Sciatic nerve (tissue), 2 donors: ENCODE data around the gene ZNF792. TPM values are rescaled to one million over a fixed set of nuclear protein-coding genes. Genes with fewer than 3 reads are reported as not detected.
"Not testable (repeated sequence)": the region's sequence is repeated elsewhere in the genome, so short reads cannot be mapped to it uniquely, and the experiment has no call there.

Experiments used
- ATAC-seq: fragments of 200-7000 bp; cut with Tn5 transposase; one replicate; pipeline ENCODE4 v1.9.1; 2020; ENCODE audit warnings: mild to moderate bottlenecking, moderate library complexity
- DNase-seq: peaks from one replicate; pipeline ENCODE4 v3.0.0-alpha.2; 2020; ENCODE audit warnings: low spot score
- intact Hi-C: fragments of 100-400 bp; cut with DNase I; formaldehyde crosslinking; loops from one replicate; pipeline ENCODE4 v1.14.2; 2022
- total RNA-seq: library from RNA; stranded (reverse); fragmentation: NEBNext Ultra II Directional; extraction: Animal tissue kit (Norgen Biotek cat#: 25700); gene quantifications from one replicate; pipeline ENCODE4 v1.2.1, GENCODE V29; 2021
- donor health status: DM: no; HTN: no; CAD: no.
- donor health status: DM: no; HTN: no; CAD: no.

ZNF792 gene
- total RNA-seq = 9.0 TPM

- intact Hi-C loops = no loop called here
Observed at GRCh38 chr19:34963573-34964406, at the start of gene ZNF792. Gene ZNF792 (minus strand): TSS chr19:34964229. CDS start chr19:34963662, 567 bp downstream.

GRCh38 chr19:35013041-35013819 lies 49.2 kb upstream of the ZNF792 start:
- intact Hi-C loops = loop anchor here (5.0 kb wide), 1 partner anchor 41 kb away; no protein-coding TSS in a partner anchor
- ATAC-seq = peak; percentile 76
- peak; percentile 85 for DNase-seq

More at GRCh38 chr19:34963573-34964406, at the start of gene ZNF792:
- ATAC-seq (peak; percentile 86), DNase-seq (peak; percentile 80)

GRCh38 chr19:35011737-35012682 lies 48.0 kb upstream of the ZNF792 start:
- intact Hi-C loops = loop anchor here (5.0 kb wide), 1 partner anchor 40 kb away; no protein-coding TSS in a partner anchor
- no peak for ATAC-seq

GRCh38 chr19:35011091-35011689 lies 47.2 kb upstream of the ZNF792 start:
- intact Hi-C loops = loop anchor here (5.0 kb wide), 1 partner anchor 39 kb away; no protein-coding TSS in a partner anchor
- ATAC-seq = no peak
- no peak for DNase-seq

More at GRCh38 chr19:35011737-35012682, 48.0 kb upstream of the ZNF792 start:
- no peak for DNase-seq

GRCh38 chr19:35009424-35010415 lies 45.7 kb upstream of the ZNF792 start:
- ATAC-seq = no peak
- intact Hi-C loops = loop anchor here (5.0 kb wide), 1 partner anchor 37 kb away; no protein-coding TSS in a partner anchor
- no peak for DNase-seq

- no peak for ATAC-seq
- no peak for DNase-seq
- intact Hi-C loops = no loop called here
Observed at GRCh38 chr19:35008891-35009341, 44.9 kb upstream of the ZNF792 start.

GRCh38 chr19:35007427-35007826 lies 43.4 kb upstream of the ZNF792 start:
- ATAC-seq, intact Hi-C loops, DNase-seq: not testable (repeated sequence)

- no peak for ATAC-seq
- intact Hi-C loops = no loop called here
- no peak for DNase-seq
Observed at GRCh38 chr19:35006999-35007365, 43.0 kb upstream of the ZNF792 start.

- no peak for DNase-seq
- intact Hi-C loops = no loop called here
- no peak for ATAC-seq
Observed at GRCh38 chr19:35006342-35006998, 42.4 kb upstream of the ZNF792 start.

- ATAC-seq, intact Hi-C loops, DNase-seq: not testable (repeated sequence)
Observed at GRCh38 chr19:35006007-35006341, 41.9 kb upstream of the ZNF792 start.

GRCh38 chr19:35005256-35005977 lies 41.4 kb upstream of the ZNF792 start:
- DNase-seq = no peak
- no peak for ATAC-seq
- intact Hi-C loops = no loop called here

- intact Hi-C loops = no loop called here
- DNase-seq = no peak
- ATAC-seq = no peak
Observed at GRCh38 chr19:35004517-35005255, 40.7 kb upstream of the ZNF792 start.

- no peak for DNase-seq
Observed at GRCh38 chr19:35002037-35002535, 38.1 kb upstream of the ZNF792 start.

GRCh38 chr19:35000647-35001501 lies 36.8 kb upstream of the ZNF792 start:
- ATAC-seq (no peak), DNase-seq (no peak)
- intact Hi-C loops = no loop called here

More at GRCh38 chr19:35002037-35002535, 38.1 kb upstream of the ZNF792 start:
- no peak for ATAC-seq
- intact Hi-C loops = no loop called here
